Keratinocyte (primary cell): ENCODE results near the gene TMEM235.

Experiments used
- EZH2 ChIP-seq: IDR thresholded peaks from one replicate; pipeline ENCODE4 v1.6.1; 2012; ENCODE audit warnings: inconsistent platforms, mild to moderate bottlenecking, low read length, moderate library complexity
- TF ChIP-seq, protein P1 (sequence below), 3 experiments: IDR thresholded peaks in 1 of 3; conservative IDR thresholded peaks in 1 of 3; optimal IDR thresholded peaks in 1 of 3; 2 replicates in 2 of 3; 3 replicates in 1 of 3; pipeline versions ENCODE3 to v1.5.1; 2011; ENCODE audit warnings: low read length in 3 of 3, mild to moderate bottlenecking in 3 of 3, moderate library complexity in 2 of 3, control low read depth in 1 of 3, inconsistent platforms in 1 of 3; ENCODE audit not compliant: insufficient read depth in 2 of 3; ENCODE audit errors: extremely low read depth in 1 of 3

DNA sequence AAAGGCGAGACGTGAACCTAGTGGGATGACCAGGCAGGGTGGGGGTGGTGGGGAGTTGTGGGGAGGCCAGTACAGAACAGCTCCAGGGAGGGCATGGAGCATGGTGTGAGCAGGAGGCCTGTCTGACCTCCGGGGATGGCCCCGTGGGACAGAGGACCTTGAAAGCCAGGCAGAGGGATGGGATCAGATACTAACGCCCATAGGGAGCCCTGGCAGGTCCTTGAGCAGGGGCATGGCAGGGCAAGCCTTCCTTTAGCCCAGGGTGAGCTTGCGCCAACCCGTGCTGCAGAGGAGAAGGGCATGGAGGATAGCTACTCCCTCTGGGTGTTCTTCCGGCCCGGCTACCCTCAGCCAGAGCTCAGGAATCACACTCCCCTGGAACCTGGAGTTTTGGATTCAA is 35.3 kb downstream of the TMEM235 start:
- TF ChIP-seq, protein P1, sequence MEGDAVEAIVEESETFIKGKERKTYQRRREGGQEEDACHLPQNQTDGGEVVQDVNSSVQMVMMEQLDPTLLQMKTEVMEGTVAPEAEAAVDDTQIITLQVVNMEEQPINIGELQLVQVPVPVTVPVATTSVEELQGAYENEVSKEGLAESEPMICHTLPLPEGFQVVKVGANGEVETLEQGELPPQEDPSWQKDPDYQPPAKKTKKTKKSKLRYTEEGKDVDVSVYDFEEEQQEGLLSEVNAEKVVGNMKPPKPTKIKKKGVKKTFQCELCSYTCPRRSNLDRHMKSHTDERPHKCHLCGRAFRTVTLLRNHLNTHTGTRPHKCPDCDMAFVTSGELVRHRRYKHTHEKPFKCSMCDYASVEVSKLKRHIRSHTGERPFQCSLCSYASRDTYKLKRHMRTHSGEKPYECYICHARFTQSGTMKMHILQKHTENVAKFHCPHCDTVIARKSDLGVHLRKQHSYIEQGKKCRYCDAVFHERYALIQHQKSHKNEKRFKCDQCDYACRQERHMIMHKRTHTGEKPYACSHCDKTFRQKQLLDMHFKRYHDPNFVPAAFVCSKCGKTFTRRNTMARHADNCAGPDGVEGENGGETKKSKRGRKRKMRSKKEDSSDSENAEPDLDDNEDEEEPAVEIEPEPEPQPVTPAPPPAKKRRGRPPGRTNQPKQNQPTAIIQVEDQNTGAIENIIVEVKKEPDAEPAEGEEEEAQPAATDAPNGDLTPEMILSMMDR (optimal IDR thresholded peaks at IDR 0.05 in 1 of 3, IDR thresholded peaks at IDR 0.05 in 1 of 3, conservative IDR thresholded peaks at IDR 0.05 in 1 of 3; ENCODE audit: extremely low read depth in 1 of 3, insufficient read depth in 2 of 3, low read length in 3 of 3), result no peak
- no peak for TF ChIP-seq EZH2
